HS-5 (cell line): Measurements from ENCODE around the gene PIP4P1.
A peak's percentile ranks its signal among the peaks of the same experiment; 100 is the strongest.

Source experiments
- DNase-seq: peaks from one replicate; pipeline ENCODE4 v3.0.0-alpha.2; 2012; ENCODE audit warnings: low read depth

The PIP4P1 gene

DNA sequence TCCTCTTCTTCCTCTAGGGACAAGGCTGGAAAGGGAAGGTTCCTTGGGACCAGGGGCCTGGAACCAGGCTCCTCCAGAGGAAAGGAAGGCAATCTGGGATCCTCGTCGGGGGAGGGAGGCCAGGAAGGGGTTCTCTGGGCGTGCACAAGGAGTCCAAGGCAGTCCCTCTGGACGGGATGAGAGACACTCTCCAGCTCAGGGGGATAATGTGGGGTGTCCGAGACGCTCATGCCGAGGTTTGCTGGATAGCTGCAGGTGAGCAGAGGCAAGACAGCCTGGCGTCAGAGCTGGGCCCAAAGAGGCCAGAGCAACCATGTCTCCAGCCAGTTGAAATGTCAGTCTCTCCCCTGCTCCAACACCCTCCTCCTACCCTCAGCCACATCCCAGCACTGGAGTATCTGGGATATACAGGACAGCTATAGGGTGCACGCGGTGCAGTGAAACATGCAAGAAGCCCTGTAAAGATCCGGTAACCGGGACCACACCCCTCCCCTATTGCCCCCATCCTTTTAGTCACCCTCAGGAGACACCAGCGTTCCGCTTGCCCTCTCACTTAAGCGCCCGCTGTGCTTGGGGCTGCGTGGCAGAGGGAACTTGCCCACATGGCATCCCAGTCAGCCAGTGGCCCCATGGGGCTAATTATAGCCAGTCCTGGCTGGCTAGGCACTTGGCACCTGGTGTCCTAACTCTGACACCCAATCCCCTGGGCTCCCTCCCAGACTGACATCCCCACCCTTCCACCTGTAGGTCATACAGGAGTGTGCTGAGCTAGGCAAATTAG is 25.5 kb downstream of the PIP4P1 start, which contains the start of gene KLHL33:
Gene KLHL33 (minus strand): TSS at position 585 of the 781 bp plus-strand sequence. CDS start 355 bp downstream, at position 230.
- DNase-seq, result no peak

DNA sequence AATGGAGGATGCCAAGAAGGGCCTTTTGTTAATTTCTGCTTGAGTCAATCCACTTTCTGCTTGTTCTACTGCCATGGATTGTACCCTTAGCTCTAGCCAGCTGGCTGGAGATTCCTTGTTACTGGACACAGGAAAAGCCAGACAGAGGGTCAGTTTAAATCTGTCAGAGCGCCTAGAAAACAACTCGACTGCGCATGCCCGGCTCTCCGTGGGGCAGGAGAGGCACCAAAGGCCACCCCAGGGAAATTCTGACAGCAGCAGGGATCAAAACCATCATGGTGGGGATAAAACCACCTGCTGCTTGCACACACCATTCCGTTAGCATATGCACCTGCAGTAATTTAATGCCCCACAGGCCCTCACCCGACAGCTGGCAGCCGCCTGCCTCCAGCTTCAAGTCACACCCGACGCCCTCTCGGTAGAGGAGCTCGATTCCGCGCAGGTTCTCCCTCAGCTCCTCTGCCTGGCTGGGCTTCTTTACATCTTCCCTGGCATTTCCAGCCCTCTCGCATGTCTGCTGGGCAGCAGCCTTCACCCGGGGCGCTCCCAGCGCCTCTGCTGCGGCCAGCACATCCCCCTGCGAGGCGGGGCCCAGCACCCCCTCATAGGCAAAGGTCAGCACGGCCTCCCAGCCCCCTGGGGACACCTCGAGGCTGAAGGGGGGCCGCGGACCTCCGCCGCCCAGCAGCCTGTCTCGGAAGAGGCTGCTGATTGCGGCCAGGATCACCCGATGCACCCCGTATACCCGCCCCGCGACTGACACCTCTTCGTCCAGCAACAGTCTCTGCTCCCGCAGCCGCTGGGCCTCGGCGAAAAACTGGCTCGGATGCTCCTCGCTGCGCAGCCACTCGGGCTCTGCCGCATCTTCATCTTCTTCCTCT is 26.3 kb downstream of the PIP4P1 start:
- DNase-seq, result no peak

DNA sequence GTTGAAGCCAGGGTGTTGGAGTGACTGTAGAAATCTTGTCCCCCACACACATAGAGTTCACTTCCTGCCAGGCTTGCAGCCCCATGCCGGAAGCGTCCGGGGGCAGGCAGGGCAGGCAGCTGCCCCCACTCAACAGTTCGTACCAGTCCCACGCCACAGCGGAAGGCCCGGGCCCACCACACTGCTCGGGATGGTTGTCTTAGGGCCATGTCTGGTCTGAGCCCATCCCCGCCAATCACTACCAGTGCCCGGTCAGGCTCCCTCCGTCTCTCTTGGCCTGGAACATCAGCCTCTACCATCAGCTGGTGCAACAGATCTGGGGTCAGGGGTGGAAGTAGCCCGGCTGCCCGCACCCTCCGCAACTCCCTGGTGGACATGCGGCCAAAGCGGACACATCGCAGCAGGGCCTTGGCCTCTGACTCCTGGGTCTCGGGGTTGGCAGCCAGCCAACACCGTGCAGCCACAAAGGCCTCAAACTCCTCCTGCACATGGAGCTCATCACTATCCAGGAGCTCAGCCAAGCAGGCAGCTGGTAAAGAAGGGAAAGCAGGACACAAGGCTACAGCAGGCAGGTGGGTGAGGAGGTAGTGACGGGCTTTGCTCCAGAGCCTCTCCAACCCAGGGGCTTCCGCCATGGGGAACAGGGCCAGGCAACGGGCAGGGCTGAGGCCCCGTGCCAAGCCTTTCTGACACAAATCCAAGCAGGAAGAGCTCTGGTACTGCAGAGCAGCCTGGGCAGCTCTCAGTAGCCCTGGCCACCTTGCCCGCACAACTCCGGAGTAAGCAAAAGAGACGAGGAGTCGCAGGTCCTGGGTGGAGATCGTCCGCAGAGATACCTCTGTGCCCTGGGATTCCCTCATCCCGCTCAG is 31.2 kb downstream of the PIP4P1 start:
- DNase-seq, result no peak

DNA sequence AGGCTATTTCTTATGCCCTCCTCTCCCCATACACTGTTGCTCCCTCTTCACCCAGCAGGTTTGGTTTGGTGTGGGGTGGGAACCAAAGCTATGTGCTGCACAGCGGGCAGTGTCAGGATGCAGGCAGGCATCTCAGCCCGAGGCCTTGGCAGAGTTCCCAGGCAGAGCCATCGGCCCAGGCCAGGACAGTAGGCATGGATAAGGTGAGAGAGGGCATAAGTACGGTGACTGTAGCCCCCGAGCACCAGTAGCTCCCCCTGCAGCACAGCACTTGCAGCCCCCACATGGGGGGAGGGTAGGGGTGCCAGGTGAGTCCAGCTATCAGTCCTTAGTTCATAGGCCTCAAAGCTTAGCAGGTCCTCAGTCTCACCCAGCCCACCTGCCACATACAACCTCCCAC is 32.4 kb downstream of the PIP4P1 start:
- no peak for DNase-seq

- no peak for DNase-seq
Measured at GRCh38 chr14:20428010-20428365, 33.2 kb downstream of the PIP4P1 start.

DNA sequence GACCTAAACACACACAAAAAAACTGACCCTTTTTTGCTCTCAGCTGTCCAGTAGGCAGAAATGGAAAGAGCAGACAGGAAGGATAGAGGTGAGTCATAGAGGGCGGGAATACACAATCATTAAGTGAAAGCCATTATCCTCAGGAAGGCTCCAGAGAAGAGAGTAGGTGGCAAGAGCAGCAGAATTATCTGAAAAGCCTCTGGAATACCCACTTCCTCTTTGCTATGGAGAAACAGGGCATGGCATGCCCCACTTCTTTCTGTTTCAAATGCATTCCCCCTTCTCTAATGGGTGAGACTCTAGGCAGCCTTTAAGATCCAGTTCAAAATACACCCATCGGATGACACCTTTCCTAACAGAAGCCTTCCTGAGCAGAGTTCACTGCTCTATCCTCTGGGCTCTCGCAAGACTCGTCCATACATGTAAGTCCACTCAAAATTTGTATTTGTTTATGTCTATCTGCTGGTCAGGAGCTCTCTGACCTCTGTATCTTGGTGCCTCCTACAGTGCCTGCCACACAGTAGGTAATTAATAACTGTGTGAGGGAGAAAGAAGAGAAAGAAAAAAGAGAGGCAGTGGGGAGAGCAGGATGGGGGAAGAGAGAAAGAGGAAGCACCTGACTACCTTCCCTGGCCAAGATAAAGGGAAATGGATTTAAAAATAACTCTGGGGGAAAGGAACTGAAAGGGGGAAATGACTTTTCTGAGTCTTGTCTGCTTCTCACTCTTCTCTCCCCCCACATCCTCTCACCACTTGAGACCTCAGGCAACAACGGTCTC is 33.8 kb downstream of the PIP4P1 start:
- DNase-seq, result no peak

- DNase-seq, result no peak
Measured at GRCh38 chr14:20424851-20425250, 36.4 kb downstream of the PIP4P1 start.

DNA sequence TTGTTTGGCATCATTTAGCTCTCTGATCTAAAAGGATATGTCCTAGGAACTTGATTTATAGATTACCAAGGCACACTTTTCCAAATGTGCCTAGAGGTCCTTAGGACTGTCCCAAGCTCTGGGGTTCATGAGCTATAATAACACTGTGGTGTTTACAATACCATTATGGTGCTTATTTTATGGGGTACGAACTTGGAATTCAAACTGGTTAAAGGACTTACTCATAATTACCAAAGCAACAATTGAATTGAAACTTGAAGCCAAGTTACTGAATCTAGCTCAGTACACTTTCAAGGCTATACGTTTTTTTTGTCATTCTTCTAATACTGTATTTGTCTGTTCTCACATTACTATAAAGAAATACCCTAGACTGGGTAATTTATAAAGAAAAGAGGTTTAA is 38.3 kb downstream of the PIP4P1 start:
- no peak for DNase-seq

- no peak for DNase-seq
Measured at GRCh38 chr14:20421267-20421666, 40.0 kb downstream of the PIP4P1 start.

DNA sequence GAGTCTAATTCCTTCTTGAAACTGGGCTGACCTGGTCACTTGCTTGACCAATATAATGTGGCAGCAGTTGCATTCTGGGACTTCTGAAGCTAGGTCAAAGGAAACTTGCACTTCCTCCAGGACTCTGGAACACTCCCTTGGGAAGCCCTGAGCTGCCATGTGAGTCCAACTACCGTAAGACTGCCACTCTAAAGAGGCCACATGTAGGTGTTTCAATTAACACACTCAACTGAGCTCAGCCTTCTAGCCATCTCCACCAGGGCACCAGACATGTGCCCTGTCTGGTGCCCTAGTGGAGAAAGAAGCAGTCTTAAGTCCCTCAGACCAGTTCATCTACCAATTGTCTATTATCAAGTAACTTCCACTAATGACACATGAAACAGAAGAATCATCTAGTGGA is 41.8 kb downstream of the PIP4P1 start:
- no peak for DNase-seq

GRCh38 chr14:20418501-20418909 is 42.7 kb downstream of the PIP4P1 start:
- no peak for DNase-seq

DNA sequence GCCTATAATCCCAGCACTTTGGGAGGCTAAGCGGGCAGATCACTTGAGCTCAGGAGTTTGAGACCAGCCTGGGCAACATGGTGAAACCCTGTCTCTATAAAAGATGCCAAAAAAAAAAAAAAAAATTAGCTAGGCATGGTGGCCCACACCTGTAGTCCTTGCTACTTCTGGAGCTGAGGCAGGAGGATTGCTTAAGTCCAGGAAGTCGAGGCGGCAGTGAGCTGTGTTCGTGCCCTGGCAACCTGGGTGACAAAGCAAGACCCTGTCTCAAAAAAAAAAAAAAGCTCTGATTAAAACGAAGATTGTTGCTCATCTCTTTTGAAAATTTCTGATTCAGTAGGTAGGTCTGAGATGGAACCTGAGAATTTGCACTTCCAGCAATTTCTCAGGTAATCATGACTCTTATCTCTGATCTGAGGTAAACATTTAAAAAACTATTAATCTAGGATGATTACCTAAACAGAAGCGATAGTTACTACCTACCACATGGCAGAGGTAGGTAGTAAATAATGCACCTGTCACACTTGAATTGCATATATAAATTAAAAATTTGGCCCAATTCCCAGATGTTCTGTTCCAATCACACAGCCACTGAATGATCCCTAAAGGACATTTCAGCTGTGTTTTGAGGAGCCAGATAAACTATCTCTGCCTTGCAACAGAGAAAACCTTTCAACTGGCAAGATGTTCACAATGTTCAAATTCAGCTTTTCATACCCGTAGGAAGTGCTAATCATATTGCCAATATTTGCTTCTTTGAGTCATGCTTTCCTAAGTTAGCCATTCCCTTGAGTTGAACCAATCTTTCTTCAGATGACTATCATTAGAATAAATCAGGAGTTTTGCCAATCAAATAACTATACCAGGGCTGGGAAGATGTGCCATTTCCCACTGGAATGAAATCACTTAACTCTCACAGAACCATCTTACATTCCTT is 43.7 kb downstream of the PIP4P1 start:
- DNase-seq, result no peak

DNA sequence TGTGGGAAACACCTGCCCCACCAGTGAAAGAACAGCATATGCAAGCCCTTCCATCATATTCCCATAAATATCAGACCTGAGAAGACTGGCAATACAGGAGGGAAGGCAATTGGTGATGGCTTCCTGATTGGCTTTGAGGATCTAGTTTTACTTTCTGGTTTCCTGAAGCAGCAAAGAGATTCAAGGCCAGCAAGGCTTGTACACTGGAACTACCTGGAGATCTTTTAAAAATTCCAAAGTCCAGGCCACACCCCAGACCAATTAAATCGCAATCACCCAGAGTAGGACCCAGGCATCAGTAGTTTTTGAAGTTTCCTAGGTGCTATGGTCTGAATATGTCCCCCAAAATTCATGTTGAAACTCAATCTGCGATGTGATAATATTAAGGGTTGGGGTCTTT is 45.0 kb downstream of the PIP4P1 start:
- DNase-seq, result no peak

- DNase-seq, result no peak
Measured at GRCh38 chr14:20415782-20416206, 45.4 kb downstream of the PIP4P1 start.

DNA sequence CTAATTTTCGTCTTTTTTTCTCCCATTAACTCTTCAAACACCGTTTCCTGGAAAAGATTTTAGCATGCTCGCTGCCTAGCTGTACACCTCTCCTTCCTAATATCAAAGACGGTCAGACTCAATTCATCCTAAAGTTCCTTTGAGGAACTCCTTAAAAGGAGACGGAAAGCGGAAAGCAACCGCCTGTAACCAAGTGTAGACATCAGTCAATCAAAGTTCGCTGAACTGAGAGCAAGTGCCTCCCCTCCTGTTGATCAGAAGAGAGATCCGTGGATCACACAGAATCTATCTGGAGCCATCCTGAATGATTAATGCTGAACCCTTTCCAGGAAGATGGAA is 47.5 kb downstream of the PIP4P1 start:
- no peak for DNase-seq

GRCh38 chr14:20412876-20413743 is 48.1 kb downstream of the PIP4P1 start, which contains the start of gene TEP1:
Gene TEP1 (minus strand): TSS chr14:20413501. CDS start chr14:20408439, 5,062 bp downstream.
- DNase-seq, result peak; percentile 53

- no peak for DNase-seq
Measured at GRCh38 chr14:20412411-20412810, 48.8 kb downstream of the PIP4P1 start.

- peak; percentile 54 for DNase-seq
Measured at GRCh38 chr14:20409226-20409625, 52.0 kb downstream of the PIP4P1 start.
